Measurements from ENCODE around the gene WDR33. TPM values are rescaled to one million over a fixed set of nuclear protein-coding genes. Genes with fewer than 3 reads are reported as not detected.
A peak's percentile ranks its signal among the peaks of the same experiment; 100 is the strongest.

The WDR33 gene
- total and polyA plus RNA-seq, 2 experiments from 2014 or later: 16.9 to 43.8 TPM

DNA sequence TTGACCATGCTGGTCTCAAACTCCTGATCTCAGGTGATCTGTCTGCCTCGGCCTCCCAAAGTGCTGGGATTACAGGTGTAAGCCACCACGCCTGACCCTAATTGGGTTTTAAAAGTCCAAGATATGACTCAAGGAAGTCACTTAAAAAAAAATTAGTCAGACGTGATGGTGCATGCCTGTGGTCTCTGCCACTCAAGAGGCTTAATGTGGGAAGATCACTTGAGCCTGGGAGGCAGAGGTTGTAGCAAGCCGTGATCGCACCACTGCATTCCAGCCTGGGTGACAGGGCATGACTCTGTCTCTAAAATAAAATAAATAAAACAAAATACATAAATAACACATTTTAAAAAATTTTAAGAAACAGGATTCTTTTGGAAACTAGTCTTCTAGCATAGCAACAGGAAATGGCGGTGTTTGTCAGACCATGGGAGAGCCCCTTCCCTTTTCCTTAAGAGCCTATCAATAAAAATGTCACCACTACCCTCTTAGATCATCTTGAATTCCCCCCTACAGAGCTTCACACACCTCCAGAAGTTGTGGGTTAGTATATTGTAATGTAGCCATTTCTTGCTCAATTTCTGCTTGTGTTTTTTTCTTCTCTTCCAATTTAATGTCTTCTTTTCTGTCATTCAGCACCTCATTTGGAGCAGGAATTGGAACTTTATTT lies 89.5 kb downstream of the WDR33 start:
- TF ChIP-seq EZH2 (IDR thresholded peaks at IDR 0.05; ENCODE audit: insufficient read depth, poor library complexity, severe bottlenecking): no peak
- TF ChIP-seq EZH2phosphoT487 (IDR thresholded peaks at IDR 0.05; ENCODE audit: insufficient read depth, low read depth): no peak
- H3K4me1 ChIP-seq (ENCODE audit: insufficient read depth): peaks cover 10% of the 10 kb centered on the region
- peaks cover 15% of the 10 kb centered on the region for H3K36me3 ChIP-seq (ENCODE audit: low read depth)
- no peak overlapping the region for H3K4me2 ChIP-seq (ENCODE audit: unreplicated experiment)
- H3K9ac ChIP-seq: no peak overlapping the region
- no peaks in the 10 kb centered on the region for H3K27me3 ChIP-seq (replicated peaks; ENCODE audit: insufficient read depth)
- 70% methylated on average over 6 of the region's 6 CpGs for WGBS, 2 experiments (ENCODE audit: low coverage in 1 of 2, low lambda C conversion rate in 2 of 2, missing lambda C conversion rate in 2 of 2)
- H3K4me3 ChIP-seq: no peak overlapping the region
- H3K9me2 ChIP-seq (ENCODE audit: insufficient read depth): no peaks in the 10 kb centered on the region
- H2AFZ ChIP-seq: no peak overlapping the region
- peak overlapping the region; percentile 40 for H3K27ac ChIP-seq
- in situ Hi-C loops (cut with MboI): no loop called here
- no peaks in the 10 kb centered on the region for H3K9me3 ChIP-seq (ENCODE audit: low read depth)
- no peaks in the 10 kb centered on the region for H3K79me2 ChIP-seq (ENCODE audit: insufficient read depth)
- H4K20me1 ChIP-seq (ENCODE audit: insufficient read depth): no peaks in the 10 kb centered on the region
- peak; percentile 63 for DNase-seq
- H3F3A ChIP-seq (ENCODE audit: insufficient read depth): peaks cover 10% of the 10 kb centered on the region; the same call in 1 of the 2 replicates

DNA sequence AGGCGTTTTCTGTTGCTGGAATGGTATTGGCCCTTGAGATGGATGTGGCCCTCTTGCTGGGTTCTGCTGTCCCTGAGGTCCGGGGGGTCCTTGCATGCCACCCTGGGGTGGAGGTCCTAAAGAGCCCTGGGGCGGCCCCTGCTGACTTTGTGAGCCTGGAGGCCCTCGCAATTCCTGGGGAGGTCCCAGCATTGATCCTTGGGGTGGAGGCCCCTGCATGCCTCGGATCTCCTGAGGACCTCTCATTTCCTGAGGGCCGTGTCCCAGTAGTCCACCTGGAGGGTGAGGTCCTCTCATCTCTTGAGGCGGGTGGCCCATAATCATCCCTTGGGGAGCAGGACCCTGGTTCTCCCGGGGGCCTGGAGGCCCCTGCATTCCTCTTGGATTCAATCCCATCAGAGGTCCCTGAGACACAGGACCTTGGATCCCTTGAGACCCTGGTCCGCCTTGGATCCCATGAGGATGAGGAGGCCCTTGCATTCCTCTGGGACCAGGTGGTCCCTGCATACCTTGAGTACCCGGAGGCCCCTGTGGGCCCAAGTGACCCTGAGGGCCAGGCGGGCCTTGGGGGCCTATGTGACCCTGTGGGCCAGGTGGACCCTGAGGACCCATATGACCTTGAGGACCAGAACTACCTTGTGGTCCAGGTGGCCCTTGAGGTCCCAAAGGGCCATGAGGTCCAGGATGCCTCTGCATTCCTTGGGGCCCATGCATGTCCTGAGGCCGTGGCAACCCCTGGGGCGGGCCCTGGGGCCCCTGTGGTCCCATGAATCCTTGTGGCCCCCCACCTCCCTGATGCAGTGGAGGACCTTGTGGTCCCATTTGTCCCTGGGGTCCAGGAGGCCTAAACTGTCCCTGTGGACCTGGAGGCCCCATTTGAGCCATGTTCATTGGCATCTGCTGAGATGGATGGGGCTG lies 91.4 kb downstream of the WDR33 start:
- no peak overlapping the region for H3K27ac ChIP-seq
- WGBS, 2 experiments (ENCODE audit: low coverage in 1 of 2, low lambda C conversion rate in 2 of 2, missing lambda C conversion rate in 2 of 2): 95 to 99% methylated on average over 12 to 13 of the region's 13 CpGs
- TF ChIP-seq EZH2phosphoT487 (IDR thresholded peaks at IDR 0.05; ENCODE audit: insufficient read depth, low read depth) (no peak), EZH2 (IDR thresholded peaks at IDR 0.05; ENCODE audit: insufficient read depth, poor library complexity, severe bottlenecking) (no peak)
- no peak overlapping the region for H3K4me3 ChIP-seq
- H3K79me2 ChIP-seq (ENCODE audit: insufficient read depth): no peaks in the 10 kb centered on the region
- no peak overlapping the region for H2AFZ ChIP-seq
- H3K4me2 ChIP-seq (ENCODE audit: unreplicated experiment): no peak overlapping the region
- no peaks in the 10 kb centered on the region for H3K9me2 ChIP-seq (ENCODE audit: insufficient read depth)
- no peaks in the 10 kb centered on the region for H4K20me1 ChIP-seq (ENCODE audit: insufficient read depth)
- H3K36me3 ChIP-seq (ENCODE audit: low read depth): peaks cover 15% of the 10 kb centered on the region
- H3K9ac ChIP-seq: no peak overlapping the region
- H3K9me3 ChIP-seq (ENCODE audit: low read depth): no peaks in the 10 kb centered on the region
- DNase-seq: no peak
- no peaks in the 10 kb centered on the region for H3K27me3 ChIP-seq (replicated peaks; ENCODE audit: insufficient read depth)
- H3K4me1 ChIP-seq (ENCODE audit: insufficient read depth): peaks cover 10% of the 10 kb centered on the region
- in situ Hi-C loops (cut with MboI): no loop called here
- peaks cover 10% of the 10 kb centered on the region; the same call in 1 of the 2 replicates for H3F3A ChIP-seq (ENCODE audit: insufficient read depth)

DNA sequence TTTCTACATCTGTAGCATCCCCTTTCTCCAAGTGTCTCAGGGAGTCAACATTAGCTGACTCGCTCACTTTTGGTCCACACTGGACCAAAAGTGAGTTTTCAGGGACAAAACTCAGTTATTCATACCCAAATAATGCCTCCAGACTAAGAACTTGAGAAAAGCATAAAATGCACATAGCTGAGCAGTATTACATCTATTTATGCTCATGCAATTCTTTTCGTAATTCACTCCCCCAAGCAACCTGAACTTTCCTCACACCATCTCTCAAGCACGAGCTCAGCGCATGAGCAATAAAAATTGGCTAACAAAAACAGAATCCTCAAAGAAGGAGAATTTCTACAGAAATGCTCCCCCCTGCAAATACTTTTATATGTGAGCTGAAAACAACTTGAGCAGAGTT lies 92.7 kb downstream of the WDR33 start:
- H3K9ac ChIP-seq: no peak overlapping the region
- 97% methylated on average over 4 of the region's 4 CpGs for WGBS, 2 experiments (ENCODE audit: low coverage in 1 of 2, low lambda C conversion rate in 2 of 2, missing lambda C conversion rate in 2 of 2)
- no peak for TF ChIP-seq EZH2phosphoT487 (IDR thresholded peaks at IDR 0.05; ENCODE audit: insufficient read depth, low read depth)
- no peak for TF ChIP-seq EZH2 (IDR thresholded peaks at IDR 0.05; ENCODE audit: insufficient read depth, poor library complexity, severe bottlenecking)
- in situ Hi-C loops (cut with MboI): no loop called here
- H3K36me3 ChIP-seq (ENCODE audit: low read depth): peaks cover 14% of the 10 kb centered on the region
- no peak overlapping the region for H3K27ac ChIP-seq
- no peaks in the 10 kb centered on the region for H3K9me3 ChIP-seq (ENCODE audit: low read depth)
- no peak overlapping the region for H2AFZ ChIP-seq
- no peaks in the 10 kb centered on the region for H3K79me2 ChIP-seq (ENCODE audit: insufficient read depth)
- H3F3A ChIP-seq (ENCODE audit: insufficient read depth): peaks cover 10% of the 10 kb centered on the region; the same call in 1 of the 2 replicates
- H3K4me3 ChIP-seq: no peak overlapping the region
- H3K9me2 ChIP-seq (ENCODE audit: insufficient read depth): no peaks in the 10 kb centered on the region
- no peak for DNase-seq
- H3K4me2 ChIP-seq (ENCODE audit: unreplicated experiment): no peak overlapping the region
- H3K4me1 ChIP-seq (ENCODE audit: insufficient read depth): peaks cover 10% of the 10 kb centered on the region
- H4K20me1 ChIP-seq (ENCODE audit: insufficient read depth): no peaks in the 10 kb centered on the region
- H3K27me3 ChIP-seq (replicated peaks; ENCODE audit: insufficient read depth): no peaks in the 10 kb centered on the region

DNA sequence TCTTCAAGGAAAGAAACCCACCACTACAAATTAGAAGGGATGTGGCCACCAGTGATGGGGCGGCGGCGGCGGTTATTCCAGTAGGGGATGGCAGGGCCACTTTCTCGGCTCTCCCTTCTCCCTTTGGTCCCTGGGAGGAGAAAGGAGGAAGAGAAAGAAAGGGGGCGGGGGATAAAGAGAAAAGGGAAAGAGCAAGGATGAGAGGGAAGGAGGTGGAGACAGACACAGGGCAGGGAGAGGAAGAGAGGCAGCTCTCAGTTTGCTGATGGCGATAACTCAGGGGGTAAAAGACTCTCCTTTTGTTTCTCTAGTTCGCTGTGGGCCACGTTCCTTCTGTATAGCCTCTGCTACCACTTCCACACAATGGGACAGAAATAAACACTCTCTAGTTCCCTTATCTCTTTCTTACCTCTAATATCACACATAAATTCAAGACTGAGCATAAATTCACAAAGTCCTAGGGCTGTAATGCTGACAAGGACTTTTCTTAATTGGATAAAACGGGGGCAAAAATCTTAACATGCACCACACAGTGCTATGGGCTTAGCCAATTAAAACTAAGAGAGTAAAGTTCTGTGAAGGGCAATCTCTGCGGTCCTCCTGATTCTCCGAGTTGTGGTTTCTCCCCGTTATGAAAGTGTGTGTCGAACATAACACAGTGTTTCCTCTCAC lies 95.1 kb downstream of the WDR33 start:
- H2AFZ ChIP-seq: no peak overlapping the region
- H3K9me3 ChIP-seq (ENCODE audit: low read depth): no peaks in the 10 kb centered on the region
- DNase-seq: no peak
- H3K4me2 ChIP-seq (ENCODE audit: unreplicated experiment): no peak overlapping the region
- TF ChIP-seq EZH2 (IDR thresholded peaks at IDR 0.05; ENCODE audit: insufficient read depth, poor library complexity, severe bottlenecking) (no peak), EZH2phosphoT487 (IDR thresholded peaks at IDR 0.05; ENCODE audit: insufficient read depth, low read depth) (no peak)
- no peaks in the 10 kb centered on the region for H3K79me2 ChIP-seq (ENCODE audit: insufficient read depth)
- no peaks in the 10 kb centered on the region for H3K27me3 ChIP-seq (replicated peaks; ENCODE audit: insufficient read depth)
- H3K36me3 ChIP-seq (ENCODE audit: low read depth): peaks cover 6% of the 10 kb centered on the region; the same call in 1 of the 2 replicates
- H4K20me1 ChIP-seq (ENCODE audit: insufficient read depth): no peaks in the 10 kb centered on the region
- in situ Hi-C loops (cut with MboI): no loop called here
- WGBS, 2 experiments (ENCODE audit: low coverage in 1 of 2, low lambda C conversion rate in 2 of 2, missing lambda C conversion rate in 2 of 2): 92 to 96% methylated on average over 13 to 14 of the region's 14 CpGs
- H3F3A ChIP-seq (ENCODE audit: insufficient read depth): no peaks in the 10 kb centered on the region
- H3K9ac ChIP-seq: no peak overlapping the region
- H3K4me3 ChIP-seq: no peak overlapping the region
- no peaks in the 10 kb centered on the region for H3K9me2 ChIP-seq (ENCODE audit: insufficient read depth)
- H3K27ac ChIP-seq: no peak overlapping the region
- H3K4me1 ChIP-seq (ENCODE audit: insufficient read depth): no peaks in the 10 kb centered on the region

All from GM23248 (cell line).